HG03571 (cell line): ENCODE data around the gene CMKLR1.

Experiments
- ATAC-seq: cut with Tn5 transposase; IDR thresholded peaks from one replicate; pipeline ENCODE4 v1.9.1; 2021; ENCODE audit not compliant: unreplicated experiment

The CMKLR1 gene, protein sequence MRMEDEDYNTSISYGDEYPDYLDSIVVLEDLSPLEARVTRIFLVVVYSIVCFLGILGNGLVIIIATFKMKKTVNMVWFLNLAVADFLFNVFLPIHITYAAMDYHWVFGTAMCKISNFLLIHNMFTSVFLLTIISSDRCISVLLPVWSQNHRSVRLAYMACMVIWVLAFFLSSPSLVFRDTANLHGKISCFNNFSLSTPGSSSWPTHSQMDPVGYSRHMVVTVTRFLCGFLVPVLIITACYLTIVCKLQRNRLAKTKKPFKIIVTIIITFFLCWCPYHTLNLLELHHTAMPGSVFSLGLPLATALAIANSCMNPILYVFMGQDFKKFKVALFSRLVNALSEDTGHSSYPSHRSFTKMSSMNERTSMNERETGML

GRCh38 chr12:108338915-108339657 is at the start of gene CMKLR1:
Gene CMKLR1 (minus strand): TSS chr12:108339311. CDS start chr12:108293591, 45,720 bp downstream.
- ATAC-seq = no peak

GRCh38 chr12:108387771-108388170 is 48.7 kb upstream of the CMKLR1 start:
- ATAC-seq = no peak

- no peak for ATAC-seq
These were observed 47.7 kb upstream of the CMKLR1 start for GRCh38 chr12:108386709-108387360.

GRCh38 chr12:108382437-108382801 is 43.3 kb upstream of the CMKLR1 start:
- ATAC-seq = no peak

GRCh38 chr12:108381787-108382436 is 42.8 kb upstream of the CMKLR1 start:
- no peak for ATAC-seq

DNA sequence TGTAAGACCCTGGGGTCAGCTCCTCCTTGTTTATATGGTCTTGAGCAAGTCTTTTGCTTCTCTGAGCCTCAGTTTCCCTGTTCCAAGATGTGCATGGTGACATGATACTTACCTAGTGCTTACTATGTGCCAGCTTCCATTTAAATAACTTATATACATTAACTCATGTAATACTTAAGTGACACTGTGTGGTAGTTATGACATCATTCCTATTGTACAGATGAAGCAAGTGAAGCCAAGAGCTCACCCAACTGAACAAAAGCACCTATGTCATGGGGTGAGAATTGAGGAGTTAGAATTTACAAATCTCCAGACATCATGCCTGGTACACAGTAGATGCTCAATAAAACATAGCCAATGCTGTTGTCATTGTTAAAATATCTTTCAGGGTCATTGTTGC is 41.3 kb upstream of the CMKLR1 start:
- ATAC-seq = no peak

DNA sequence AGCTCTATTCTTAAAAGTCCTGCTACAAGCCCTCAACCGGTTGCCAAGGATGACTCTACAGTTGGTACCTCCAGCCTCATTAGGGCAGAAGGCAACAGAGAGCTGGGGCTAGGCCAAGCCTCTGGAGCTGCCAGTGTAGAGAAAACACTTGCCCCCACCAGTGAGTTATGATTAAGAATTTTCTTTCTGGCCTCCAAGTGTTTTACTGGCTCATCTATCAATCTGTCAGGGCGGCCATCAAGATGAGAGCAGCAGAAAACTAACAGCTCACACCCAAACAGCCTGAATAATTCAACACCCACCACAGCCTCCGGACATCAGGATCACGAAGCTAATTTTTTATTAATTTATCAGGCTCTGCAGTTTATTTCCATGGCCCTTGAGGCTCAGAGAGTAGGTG is 40.7 kb upstream of the CMKLR1 start:
- no peak for ATAC-seq

GRCh38 chr12:108378926-108379325 is 39.8 kb upstream of the CMKLR1 start:
- no peak for ATAC-seq

- ATAC-seq = no peak
These were observed 38.1 kb upstream of the CMKLR1 start for GRCh38 chr12:108377260-108377659.

- ATAC-seq = no peak
These were observed 37.0 kb upstream of the CMKLR1 start for GRCh38 chr12:108375986-108376663.

DNA sequence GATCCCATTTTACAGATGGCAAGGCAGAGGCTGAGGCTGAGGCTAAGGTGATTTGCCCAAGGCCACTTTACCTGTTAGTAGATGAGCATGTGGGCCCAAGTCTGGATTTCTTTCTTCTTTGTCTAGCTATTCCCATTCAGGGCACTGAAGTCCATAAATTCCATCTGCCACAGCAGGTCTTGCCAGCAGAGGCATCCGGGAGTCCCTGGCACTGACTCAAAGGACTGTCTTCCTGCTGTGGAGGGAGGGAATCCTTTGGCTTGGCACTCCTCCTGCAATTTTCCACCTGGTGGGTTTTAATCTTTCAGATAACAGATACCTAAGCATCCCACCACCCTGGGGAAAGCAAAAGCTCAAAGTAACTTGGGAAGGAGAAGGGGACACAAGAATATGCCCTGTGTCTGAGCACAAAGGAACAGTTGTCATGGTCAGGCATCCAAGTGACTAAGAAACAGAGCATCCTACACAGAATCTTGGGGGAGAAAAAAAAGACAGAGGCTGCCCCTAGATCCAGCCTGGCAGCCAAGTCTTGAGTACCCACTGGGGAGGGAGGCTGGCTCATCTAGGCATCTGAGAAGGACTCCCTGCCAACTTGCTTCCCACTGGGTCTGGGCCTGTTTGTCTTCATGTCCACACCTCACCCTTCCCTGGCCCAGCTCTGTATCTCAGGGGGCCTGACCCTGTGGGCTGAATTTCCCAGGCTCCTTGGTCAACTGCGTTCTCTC is 35.6 kb upstream of the CMKLR1 start:
- ATAC-seq = no peak

DNA sequence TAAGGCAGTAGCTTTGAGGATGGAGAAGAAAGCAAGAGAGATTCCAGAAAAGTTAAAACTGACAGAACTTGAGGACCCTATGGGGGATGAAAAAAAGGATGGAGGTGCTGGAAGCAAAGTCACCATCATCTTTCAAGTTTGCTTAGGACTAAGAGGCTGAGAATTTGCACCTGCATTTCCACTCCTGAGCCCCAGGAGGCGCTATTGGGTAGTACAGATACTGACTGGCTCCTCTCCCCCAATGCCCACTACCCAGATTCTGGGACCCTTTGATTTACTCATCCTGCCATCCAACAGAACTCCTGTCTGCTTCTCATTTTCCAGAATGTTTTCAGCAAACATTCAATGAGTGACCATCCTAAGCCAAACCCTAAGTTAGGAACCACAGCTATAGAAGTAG is 34.0 kb upstream of the CMKLR1 start:
- no peak for ATAC-seq

- ATAC-seq = no peak
These were observed 32.8 kb upstream of the CMKLR1 start for GRCh38 chr12:108371801-108372344.

GRCh38 chr12:108370415-108370814 is 31.3 kb upstream of the CMKLR1 start:
- no peak for ATAC-seq

DNA sequence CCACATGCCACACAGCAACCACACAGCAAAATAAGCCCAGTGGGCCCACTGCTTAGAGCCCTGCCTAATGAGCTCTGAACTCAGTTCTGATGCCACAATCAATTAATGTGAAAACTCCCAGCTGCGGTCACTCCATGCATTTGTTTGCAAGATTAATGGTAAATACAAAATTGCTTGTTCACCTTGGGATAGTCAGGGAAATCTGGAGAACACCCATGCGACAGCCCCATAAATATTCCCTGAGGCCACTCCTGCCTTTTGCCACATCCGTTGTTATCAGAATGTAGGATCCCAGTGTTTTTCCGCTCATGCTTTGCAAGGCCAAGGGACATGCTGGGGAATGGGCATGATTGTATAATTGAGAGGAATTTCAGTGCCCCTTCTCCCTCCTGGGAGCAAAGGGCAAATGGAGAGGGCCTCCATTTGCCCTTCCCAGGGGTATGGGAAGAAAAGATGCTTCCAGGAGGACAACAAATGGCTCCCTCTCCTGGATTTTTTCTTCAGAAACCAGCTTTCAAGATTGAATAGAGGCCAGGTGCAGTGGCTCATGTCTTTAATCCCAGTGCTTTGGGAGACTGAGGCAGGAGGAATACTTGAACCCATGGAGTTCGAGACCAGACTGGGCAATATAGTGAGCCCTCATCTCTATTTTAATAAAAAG is 30.8 kb upstream of the CMKLR1 start:
- no peak for ATAC-seq

GRCh38 chr12:108368089-108368488 is 29.0 kb upstream of the CMKLR1 start:
- ATAC-seq = no peak

DNA sequence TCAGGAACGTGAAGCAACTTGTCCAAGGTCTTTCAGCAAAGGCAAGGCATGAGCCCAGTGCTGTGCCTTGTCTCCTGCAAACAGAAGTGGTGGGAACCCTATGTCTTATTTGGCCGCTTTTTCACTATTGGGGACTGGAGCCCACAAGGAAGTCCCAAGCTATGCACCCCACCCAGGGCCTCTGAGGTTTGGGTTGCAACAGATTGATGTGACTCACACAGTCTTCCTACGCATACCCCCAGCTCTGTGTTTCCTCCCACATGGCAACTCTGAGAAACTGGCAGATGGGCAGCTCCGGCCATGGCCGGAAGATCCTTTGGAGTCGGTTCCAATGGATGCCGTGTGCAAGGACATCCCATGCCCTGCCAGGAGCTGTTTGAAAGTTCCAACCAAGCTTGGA is 28.3 kb upstream of the CMKLR1 start:
- no peak for ATAC-seq

DNA sequence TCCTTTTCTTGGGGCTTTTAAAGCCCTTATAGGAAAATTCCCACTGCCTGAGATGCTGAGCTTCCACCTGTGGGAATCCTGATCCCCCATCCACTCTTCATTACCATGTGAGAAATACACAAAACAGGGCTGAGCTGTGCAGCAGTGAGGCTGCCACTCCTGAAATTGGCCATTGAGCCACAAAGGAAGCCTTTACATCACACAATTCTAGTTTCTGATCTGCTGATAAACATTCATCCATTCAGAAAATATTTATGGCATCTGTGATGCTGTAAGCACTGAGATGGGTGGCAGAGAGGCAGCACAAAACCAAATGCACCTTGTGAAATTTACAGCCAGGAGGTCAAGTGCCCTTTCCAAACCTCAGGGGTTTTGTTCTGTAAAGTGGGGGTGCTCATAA is 26.2 kb upstream of the CMKLR1 start:
- no peak for ATAC-seq

- no peak for ATAC-seq
These were observed 25.8 kb upstream of the CMKLR1 start for GRCh38 chr12:108364879-108365278.
